OCI-LY1 (cell line): Measurements from ENCODE around the gene HEXIM2.

Source experiments
- H2AFZ ChIP-seq: fragments of 200-600 bp; sonication (generic), shearing (Covaris generic); 2 replicates; pipeline ENCODE4 v1.6.0; 2014; ENCODE audit warnings: antibody characterized with exemption, mild to moderate bottlenecking, low read length
- H3F3A ChIP-seq: fragments of 200-600 bp; sonication (generic), shearing (Covaris generic); 2 replicates; pipeline ENCODE4 v1.6.0; 2014; ENCODE audit warnings: mild to moderate bottlenecking, antibody characterized with exemption, low read length, moderate library complexity; ENCODE audit not compliant: insufficient read depth
- H3K27ac ChIP-seq: fragments of 200-600 bp; sonication (generic); 2 replicates; pipeline ENCODE4 v1.5.1; 2014; ENCODE audit warnings: low read length, mixed run types, mild to moderate bottlenecking, low read depth; ENCODE audit not compliant: poor library complexity, severe bottlenecking
- H3K27me3 ChIP-seq: fragments of 200-600 bp; sonication (generic); 2 replicates; pipeline ENCODE4 v1.6.0; 2014; ENCODE audit warnings: antibody characterized with exemption, mild to moderate bottlenecking, low read length, moderate library complexity; ENCODE audit not compliant: insufficient read depth
- H3K36me3 ChIP-seq: fragments of 200-600 bp; sonication (generic); 2 replicates; pipeline ENCODE4 v1.6.1; 2014; ENCODE audit warnings: mild to moderate bottlenecking, antibody characterized with exemption, low read length, moderate library complexity, mixed read lengths; ENCODE audit not compliant: insufficient read depth
- H3K4me1 ChIP-seq: fragments of 200-600 bp; sonication (generic); 2 replicates; pipeline ENCODE4 v1.5.1; 2014; ENCODE audit warnings: mild to moderate bottlenecking, low read length, moderate library complexity; ENCODE audit not compliant: insufficient read depth, severe bottlenecking
- H3K4me2 ChIP-seq: fragments of 200-600 bp; sonication (generic), shearing (Covaris generic); 2 replicates; pipeline ENCODE4 v1.6.1; 2014; ENCODE audit warnings: low read length
- H3K4me3 ChIP-seq: fragments of 200-600 bp; sonication (generic); 2 replicates; pipeline ENCODE4 v1.5.1; 2014; ENCODE audit warnings: low read length, low read depth, mild to moderate bottlenecking, mixed read lengths; ENCODE audit not compliant: poor library complexity, severe bottlenecking
- H3K79me2 ChIP-seq: fragments of 200-600 bp; shearing (Covaris generic); 2 replicates; pipeline ENCODE4 v1.6.1; 2016; ENCODE audit warnings: mixed run types, low read length, mixed read lengths; ENCODE audit not compliant: insufficient read depth
- H3K9ac ChIP-seq: fragments of 200-600 bp; sonication (generic), shearing (Covaris generic); 2 replicates; pipeline ENCODE4 v1.6.1; 2014; ENCODE audit warnings: mild to moderate bottlenecking, low read length, mixed read lengths
- H3K9me2 ChIP-seq: fragments of 200-600 bp; sonication (generic), shearing (Covaris generic); 2 replicates; pipeline ENCODE4 v1.6.1; 2014; ENCODE audit warnings: low read depth, mild to moderate bottlenecking, low read length, mixed read lengths
- H3K9me3 ChIP-seq: fragments of 200-600 bp; shearing (Covaris generic); 2 replicates; pipeline ENCODE4 v1.6.1; 2014; ENCODE audit warnings: low read length, mixed read lengths
- H4K20me1 ChIP-seq: fragments of 200-600 bp; sonication (generic), shearing (Covaris generic); 2 replicates; pipeline ENCODE4 v1.6.0; 2016; ENCODE audit warnings: mild to moderate bottlenecking, low read length; ENCODE audit not compliant: insufficient read depth
- EZH2 ChIP-seq: fragments of 200-600 bp; sonication (generic), shearing (Covaris generic); IDR thresholded peaks from 2 replicates; pipeline ENCODE4 v1.8.0; 2017; ENCODE audit warnings: borderline replicate concordance, mixed run types, mild to moderate bottlenecking, antibody characterized with exemption, low read length, moderate library complexity, mixed read lengths
- TF ChIP-seq, protein P1 (sequence below): fragments of 200-600 bp; sonication (generic), shearing (Covaris generic); IDR thresholded peaks from 2 replicates; pipeline ENCODE4 v1.5.1; 2017; ENCODE audit warnings: mild to moderate bottlenecking, antibody characterized with exemption, low read length, moderate library complexity, mixed read lengths

Gene HEXIM2

DNA sequence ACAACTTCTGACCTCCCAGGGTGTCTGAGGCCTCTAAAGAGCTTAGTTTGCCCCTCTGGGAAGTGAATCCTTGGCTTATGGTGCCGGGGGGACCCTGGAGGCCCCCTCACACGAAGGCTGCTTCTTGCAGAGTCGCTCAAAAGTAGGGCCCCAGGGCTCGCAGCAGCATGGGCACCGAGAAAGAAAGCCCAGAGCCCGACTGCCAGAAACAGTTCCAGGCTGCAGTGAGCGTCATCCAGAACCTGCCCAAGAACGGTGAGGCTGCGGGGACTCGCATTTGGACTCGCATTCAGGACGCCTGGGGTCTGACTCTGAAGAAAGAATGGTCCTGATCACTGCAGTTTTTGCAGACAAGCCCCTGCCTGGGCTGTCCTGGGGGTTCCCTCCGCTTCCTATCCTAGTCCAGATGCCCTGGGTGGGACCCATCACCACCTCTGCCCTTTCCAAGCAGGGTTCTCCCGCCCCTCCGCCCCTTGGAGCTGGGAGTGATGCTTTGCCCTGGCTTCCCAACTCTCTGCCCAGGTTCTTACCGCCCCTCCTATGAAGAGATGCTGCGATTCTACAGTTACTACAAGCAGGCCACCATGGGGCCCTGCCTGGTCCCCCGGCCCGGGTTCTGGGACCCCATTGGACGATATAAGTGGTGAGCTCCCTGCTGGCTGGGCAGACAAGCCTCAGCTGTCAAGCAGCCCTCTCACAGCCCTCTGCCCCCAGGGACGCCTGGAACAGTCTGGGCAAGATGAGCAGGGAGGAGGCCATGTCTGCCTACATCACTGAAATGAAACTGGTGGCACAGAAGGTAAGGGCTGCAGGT is 25.5 kb upstream of the HEXIM2 start:
- Histone ChIP-seq H3F3A (no peaks in the 10 kb centered on the region), H3K79me2 (no peaks in the 10 kb centered on the region), H3K9ac (peak overlapping the region; percentile 60), H2AFZ (no peak overlapping the region), H3K27ac (no peak overlapping the region), H3K4me2 (peak overlapping the region; percentile 83), H3K9me2 (no peaks in the 10 kb centered on the region), H3K4me1 (peaks cover 17% of the 10 kb centered on the region), H3K36me3 (no peaks in the 10 kb centered on the region), H3K9me3 (no peaks in the 10 kb centered on the region), H3K4me3 (peak overlapping the region; percentile 60), H3K27me3 (no peaks in the 10 kb centered on the region), H4K20me1 (no peaks in the 10 kb centered on the region)
- TF ChIP-seq, protein P1, sequence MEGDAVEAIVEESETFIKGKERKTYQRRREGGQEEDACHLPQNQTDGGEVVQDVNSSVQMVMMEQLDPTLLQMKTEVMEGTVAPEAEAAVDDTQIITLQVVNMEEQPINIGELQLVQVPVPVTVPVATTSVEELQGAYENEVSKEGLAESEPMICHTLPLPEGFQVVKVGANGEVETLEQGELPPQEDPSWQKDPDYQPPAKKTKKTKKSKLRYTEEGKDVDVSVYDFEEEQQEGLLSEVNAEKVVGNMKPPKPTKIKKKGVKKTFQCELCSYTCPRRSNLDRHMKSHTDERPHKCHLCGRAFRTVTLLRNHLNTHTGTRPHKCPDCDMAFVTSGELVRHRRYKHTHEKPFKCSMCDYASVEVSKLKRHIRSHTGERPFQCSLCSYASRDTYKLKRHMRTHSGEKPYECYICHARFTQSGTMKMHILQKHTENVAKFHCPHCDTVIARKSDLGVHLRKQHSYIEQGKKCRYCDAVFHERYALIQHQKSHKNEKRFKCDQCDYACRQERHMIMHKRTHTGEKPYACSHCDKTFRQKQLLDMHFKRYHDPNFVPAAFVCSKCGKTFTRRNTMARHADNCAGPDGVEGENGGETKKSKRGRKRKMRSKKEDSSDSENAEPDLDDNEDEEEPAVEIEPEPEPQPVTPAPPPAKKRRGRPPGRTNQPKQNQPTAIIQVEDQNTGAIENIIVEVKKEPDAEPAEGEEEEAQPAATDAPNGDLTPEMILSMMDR: no peak
- no peak for TF ChIP-seq EZH2

DNA sequence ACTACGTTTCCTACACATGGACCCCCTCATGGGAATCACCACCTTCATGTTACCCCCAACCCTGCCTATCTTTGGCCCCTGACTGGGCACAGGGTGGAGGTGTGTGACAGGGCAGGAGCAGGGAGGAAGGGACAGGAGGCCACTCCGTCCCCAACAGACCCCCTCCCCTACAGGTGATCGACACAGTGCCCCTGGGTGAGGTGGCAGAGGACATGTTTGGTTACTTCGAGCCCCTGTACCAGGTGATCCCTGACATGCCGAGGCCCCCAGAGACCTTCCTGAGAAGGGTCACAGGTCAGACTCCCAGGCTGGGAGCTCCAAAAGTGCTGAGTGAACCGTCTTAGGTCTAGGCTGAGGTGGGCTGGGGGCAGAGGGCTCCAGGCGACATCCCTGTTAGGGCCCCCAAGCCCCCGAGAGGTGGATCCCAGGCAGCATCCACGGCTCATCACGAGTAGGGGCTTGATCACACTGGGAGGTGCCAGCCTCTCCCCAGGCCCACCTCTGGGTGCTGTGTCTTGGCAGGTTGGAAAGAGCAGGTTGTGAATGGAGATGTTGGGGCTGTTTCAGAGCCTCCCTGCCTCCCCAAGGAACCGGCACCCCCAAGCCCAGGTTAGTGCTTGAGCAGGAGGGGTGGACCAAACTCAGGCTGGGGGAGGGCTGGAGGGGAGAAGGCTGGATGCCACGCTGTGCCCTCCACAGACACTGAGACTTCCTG is 24.7 kb upstream of the HEXIM2 start:
- Histone ChIP-seq H3K4me2 (no peak overlapping the region), H3K9ac (no peak overlapping the region), H2AFZ (no peak overlapping the region), H3K27ac (no peak overlapping the region), H3K36me3 (no peaks in the 10 kb centered on the region), H3K4me1 (peaks cover 16% of the 10 kb centered on the region), H3F3A (no peaks in the 10 kb centered on the region), H3K9me3 (no peaks in the 10 kb centered on the region), H3K4me3 (no peak overlapping the region), H3K27me3 (no peaks in the 10 kb centered on the region), H3K9me2 (no peaks in the 10 kb centered on the region), H3K79me2 (no peaks in the 10 kb centered on the region), H4K20me1 (no peaks in the 10 kb centered on the region)
- TF ChIP-seq, protein P1: no peak
- no peak for TF ChIP-seq EZH2

DNA sequence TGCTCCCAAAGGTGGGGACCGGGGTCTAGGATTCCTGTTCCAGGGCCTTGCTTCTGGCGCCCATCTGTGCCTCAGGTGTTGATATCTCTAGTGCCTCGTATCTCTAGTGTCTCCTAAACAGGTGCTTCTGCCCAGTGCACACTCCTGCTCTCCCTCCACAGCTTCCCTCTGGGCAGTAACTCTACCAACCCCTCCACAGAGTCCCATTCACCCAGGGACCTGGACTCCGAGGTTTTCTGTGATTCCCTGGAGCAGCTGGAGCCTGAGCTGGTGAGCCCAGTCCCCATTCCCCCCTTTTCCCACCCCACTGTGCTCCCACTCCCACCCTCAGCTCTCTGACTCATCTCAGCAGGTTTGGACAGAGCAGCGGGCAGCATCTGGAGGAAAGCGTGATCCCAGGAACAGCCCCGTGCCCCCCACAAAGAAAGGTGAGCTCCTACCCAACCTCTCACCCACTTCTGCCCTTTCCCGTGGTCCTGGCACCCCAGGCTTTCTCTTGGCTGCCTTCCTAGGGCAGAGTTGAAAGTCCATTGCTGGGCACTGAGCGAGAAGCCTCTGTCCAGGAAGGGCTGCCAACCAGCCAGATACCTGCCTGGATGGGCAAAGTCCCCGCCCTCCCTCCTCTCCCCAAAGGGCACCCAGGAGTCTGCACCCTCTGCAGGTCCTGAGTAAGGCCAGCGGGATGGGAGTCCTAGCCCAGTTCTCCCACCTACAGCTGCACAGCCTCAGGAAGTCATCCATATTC is 23.9 kb upstream of the HEXIM2 start:
- TF ChIP-seq, protein P1: no peak
- no peak for TF ChIP-seq EZH2

More for the DNA sequence above, 23.9 kb upstream of the HEXIM2 start:
- Histone ChIP-seq H3F3A (no peaks in the 10 kb centered on the region), H3K9me3 (no peaks in the 10 kb centered on the region), H4K20me1 (no peaks in the 10 kb centered on the region), H3K36me3 (no peaks in the 10 kb centered on the region), H3K9me2 (no peaks in the 10 kb centered on the region), H3K4me3 (no peak overlapping the region), H3K27ac (no peak overlapping the region), H3K9ac (no peak overlapping the region), H3K27me3 (no peaks in the 10 kb centered on the region), H3K4me2 (no peak overlapping the region), H2AFZ (no peak overlapping the region), H3K79me2 (no peaks in the 10 kb centered on the region), H3K4me1 (peaks cover 13% of the 10 kb centered on the region)
